ENCODE results near the gene PIGQ. TPM values are rescaled to one million over a fixed set of nuclear protein-coding genes. Genes with fewer than 3 reads are reported as not detected.

The PIGQ gene
- total RNA-seq, 2 experiments from 2014 or later: 46.3 to 54.3 TPM

DNA sequence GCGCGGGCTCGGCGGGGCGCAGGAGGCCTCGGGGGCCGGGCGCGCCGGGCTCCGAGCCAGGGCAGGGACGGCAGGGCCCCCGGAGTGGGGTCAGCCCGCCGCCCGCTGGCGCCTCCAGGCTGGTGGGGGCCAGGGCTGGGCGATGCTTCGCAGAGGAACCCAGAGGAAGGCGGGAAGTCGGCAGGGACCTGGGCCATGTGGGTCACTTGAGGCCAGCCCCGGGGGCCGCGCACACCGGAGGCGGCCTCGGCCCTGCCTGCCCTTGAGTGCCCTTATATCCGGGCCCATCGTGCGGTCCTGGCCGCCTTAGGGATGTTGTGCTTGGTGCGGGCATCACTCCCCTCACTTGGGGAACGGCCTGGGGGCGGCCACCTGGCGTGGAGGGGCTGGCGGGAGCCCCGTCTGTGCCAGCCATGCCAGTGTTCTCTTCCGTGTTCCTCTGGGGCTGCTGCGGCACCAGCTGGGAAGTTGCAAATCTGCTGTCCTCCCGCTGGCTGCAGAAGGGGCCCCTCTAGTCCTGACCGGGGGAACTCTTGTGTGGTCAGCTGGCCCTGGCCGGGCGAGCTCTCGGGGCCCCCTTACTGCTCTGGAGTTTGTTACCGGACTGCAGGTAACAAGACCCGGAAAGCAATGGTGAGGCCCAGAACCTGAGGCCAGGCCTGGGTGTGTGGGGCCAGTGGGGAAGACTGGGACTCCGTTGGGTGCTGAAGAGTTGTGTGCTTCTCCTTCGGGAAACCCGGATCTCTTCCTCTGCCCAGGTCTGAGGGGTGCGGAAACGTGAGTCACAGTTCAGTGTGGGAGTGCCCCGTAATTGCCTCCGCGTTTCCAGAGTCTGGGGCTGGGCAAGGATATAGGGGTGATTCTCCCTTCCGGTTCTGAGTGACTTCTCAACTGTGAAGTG is 41.4 kb upstream of the PIGQ start:
- H3K27ac Mint-ChIP-seq: peak overlapping the region; percentile 95
- H3K36me3 Mint-ChIP-seq: peaks cover 2% of the 10 kb centered on the region
- DNase-seq: peak; percentile 68
- H3K9me3 Mint-ChIP-seq: no peaks in the 10 kb centered on the region
- POLR2A ChIA-PET: interaction anchor here (0.8 to 2.7 kb wide), 10 partner anchors 8 to 108 kb away, joined by 3 to 23 read pairs (median 4); partner anchors contain the start of genes METTL26, NHLRC4 and PIGQ
- H3K4me3 Mint-ChIP-seq: peak overlapping the region; percentile 91
- no peaks in the 10 kb centered on the region for H3K27me3 Mint-ChIP-seq
- peak; percentile 6 for ATAC-seq (ENCODE audit: low read depth)
- H3K4me1 Mint-ChIP-seq: peaks cover 13% of the 10 kb centered on the region

GRCh38 chr16:529012-529575 is 40.7 kb upstream of the PIGQ start:
- Mint-ChIP-seq H3K36me3 (peaks cover 2% of the 10 kb centered on the region), H3K4me1 (peaks cover 13% of the 10 kb centered on the region), H3K27ac (peak overlapping the region; percentile 95), H3K4me3 (peak overlapping the region; percentile 91), H3K27me3 (no peaks in the 10 kb centered on the region), H3K9me3 (no peaks in the 10 kb centered on the region)
- DNase-seq (peak; percentile 55), ATAC-seq (ENCODE audit: low read depth) (peak; percentile 28)
- POLR2A ChIA-PET: interaction anchor here (0.8 to 1.4 kb wide), 7 partner anchors 9 to 107 kb away, joined by 3 to 5 read pairs (median 3); partner anchors contain the start of genes METTL26 and NHLRC4

DNA sequence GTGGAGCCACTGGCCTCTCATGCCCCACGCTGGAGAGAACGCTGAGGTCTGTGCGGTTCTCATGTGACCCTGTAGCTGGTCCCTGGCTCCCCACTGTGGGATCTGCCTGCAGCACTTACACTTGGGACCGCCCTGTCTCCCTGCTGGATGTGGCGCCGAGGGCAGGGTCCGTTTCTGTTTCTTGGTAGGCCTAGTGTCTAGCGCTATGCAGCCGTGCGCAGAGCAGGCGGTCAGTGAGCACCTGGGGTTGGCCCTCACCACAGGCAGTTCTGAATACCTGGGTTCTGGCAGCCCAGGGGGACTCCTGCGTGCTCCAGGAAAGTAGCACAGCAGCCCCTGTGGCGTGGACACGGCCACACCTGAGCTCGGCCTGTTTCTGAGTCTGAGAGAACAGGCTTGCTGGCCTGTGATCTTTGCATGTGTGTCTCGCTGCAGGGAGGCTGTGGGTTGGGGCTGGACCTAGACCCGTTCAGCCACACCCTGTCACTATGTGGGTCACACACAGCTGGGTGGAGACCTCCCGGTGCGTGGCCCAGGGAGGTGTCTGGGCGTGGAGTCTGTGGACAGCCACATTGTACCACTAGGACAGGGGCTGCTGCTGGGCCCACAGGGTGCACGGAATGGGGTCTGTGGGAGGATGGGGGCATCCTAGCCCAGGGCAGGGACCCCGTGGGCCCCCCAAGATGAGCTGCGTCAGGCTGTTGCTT is 39.5 kb upstream of the PIGQ start:
- Mint-ChIP-seq H3K9me3 (no peaks in the 10 kb centered on the region), H3K27me3 (no peaks in the 10 kb centered on the region), H3K27ac (peak overlapping the region; percentile 70), H3K36me3 (peaks cover 2% of the 10 kb centered on the region), H3K4me3 (peak overlapping the region; percentile 19), H3K4me1 (peaks cover 12% of the 10 kb centered on the region)
- POLR2A ChIA-PET: no interaction called here
- DNase-seq: no peak
- ATAC-seq (ENCODE audit: low read depth): no peak

- H3K9me3 Mint-ChIP-seq: no peaks in the 10 kb centered on the region
- POLR2A ChIA-PET: interaction anchor here (0.7 kb wide), 1 partner anchor 39 kb away, joined by 4 read pairs; no protein-coding TSS in a partner anchor
- H3K4me1 Mint-ChIP-seq: peaks cover 4% of the 10 kb centered on the region
- no peak for DNase-seq
- ATAC-seq (ENCODE audit: low read depth): no peak
- H3K27me3 Mint-ChIP-seq: no peaks in the 10 kb centered on the region
- no peaks in the 10 kb centered on the region for H3K36me3 Mint-ChIP-seq
- no peak overlapping the region for H3K4me3 Mint-ChIP-seq
- H3K27ac Mint-ChIP-seq: no peak overlapping the region
Observed at GRCh38 chr16:531494-532125, 38.2 kb upstream of the PIGQ start.

DNA sequence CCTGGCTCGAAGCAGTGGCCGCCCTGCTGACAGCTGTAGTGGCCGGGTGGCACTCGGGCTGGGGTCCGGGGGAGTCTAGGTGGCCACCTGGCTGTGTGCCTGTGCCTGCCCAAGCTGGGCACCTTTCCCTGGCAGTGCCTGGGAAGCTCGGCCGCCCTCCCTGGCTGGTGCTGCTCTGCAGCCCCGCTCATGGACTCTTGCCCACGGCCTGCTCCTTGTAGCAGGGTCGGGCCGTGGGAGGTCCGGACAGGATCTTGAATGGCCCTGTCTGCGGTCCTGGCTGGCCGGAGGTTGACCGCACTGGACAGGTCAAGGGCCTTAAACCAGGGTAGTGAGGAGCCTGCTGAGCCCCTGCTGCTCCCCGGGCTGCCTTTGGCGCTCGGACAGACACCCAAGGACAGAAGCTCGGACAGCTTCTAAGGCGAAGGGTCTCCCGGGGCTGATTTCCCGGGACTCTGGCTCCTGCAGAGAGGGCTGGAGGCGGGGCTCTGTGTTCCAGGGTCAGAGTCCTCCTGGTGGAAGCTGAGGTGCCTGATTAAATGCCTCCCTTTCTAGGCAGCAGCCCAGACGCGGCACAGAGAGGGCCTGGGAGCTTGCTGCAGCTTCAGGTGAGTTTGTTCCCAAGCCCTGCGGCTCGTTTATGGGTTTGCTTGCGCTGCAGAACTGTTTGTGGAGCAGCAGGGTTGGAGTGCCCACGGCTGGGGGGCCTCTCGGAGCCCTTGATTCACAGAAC is 36.2 kb upstream of the PIGQ start:
- DNase-seq: no peak
- H3K4me3 Mint-ChIP-seq: no peak overlapping the region
- H3K27ac Mint-ChIP-seq: no peak overlapping the region
- peaks cover 2% of the 10 kb centered on the region for H3K36me3 Mint-ChIP-seq
- ATAC-seq (ENCODE audit: low read depth): no peak
- no peaks in the 10 kb centered on the region for H3K27me3 Mint-ChIP-seq
- no peaks in the 10 kb centered on the region for H3K9me3 Mint-ChIP-seq
- POLR2A ChIA-PET: no interaction called here
- peaks cover 3% of the 10 kb centered on the region for H3K4me1 Mint-ChIP-seq

DNA sequence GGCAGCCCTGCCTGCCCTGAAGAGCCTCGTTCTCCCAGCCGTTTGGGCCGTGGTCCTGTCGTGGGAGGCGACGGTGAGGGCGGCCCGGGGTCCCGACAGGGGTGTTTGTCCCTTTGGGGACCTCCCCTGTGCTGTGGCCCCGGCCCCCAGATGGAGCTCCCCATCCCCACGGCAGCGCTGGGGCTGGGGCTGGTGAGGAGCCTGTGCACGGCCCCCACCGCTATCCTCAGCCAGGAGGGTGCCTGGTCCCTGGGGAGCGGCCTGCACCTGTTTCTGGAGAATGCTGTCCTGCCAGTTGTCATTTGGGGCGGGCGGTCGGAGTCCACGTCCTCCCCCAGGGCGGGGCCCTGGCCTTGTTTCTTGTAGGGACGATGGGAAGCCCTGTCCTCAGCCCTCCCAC is 35.6 kb upstream of the PIGQ start:
- Mint-ChIP-seq H3K27me3 (no peaks in the 10 kb centered on the region), H3K36me3 (peaks cover 4% of the 10 kb centered on the region), H3K4me1 (peaks cover 1% of the 10 kb centered on the region), H3K4me3 (no peak overlapping the region), H3K27ac (no peak overlapping the region), H3K9me3 (no peaks in the 10 kb centered on the region)
- POLR2A ChIA-PET: no interaction called here
- no peak for ATAC-seq (ENCODE audit: low read depth)
- DNase-seq: no peak

DNA sequence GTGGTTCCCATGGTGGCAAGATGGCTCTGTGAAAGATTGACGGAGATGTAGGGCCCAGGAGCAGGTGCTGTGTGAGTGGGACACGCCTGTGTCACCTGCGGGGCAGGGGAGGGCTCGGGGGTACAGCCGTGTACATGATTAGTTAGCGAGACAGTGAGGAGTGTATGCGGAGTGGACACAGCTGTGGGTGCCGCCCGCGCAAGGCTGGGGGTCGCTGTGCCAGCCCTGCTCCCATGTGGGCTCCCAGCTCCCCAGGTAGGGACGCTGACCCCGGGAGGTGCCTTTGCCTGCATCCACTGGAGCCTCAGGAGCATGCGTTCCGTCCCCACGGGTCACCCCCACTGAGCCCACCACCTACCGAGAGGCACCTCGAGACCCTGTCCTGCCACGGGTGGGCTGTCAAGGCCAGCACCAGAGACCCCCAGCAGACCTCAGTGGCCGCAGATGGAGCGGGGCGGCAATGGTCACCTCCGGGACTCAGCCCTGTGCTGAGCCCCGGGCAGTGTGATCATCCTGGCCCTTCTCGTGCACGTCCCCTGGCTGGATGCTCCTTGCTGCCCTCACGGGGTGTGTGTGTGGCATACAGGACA is 34.8 kb upstream of the PIGQ start:
- Mint-ChIP-seq H3K27me3 (no peaks in the 10 kb centered on the region), H3K9me3 (no peaks in the 10 kb centered on the region), H3K36me3 (peaks cover 4% of the 10 kb centered on the region), H3K27ac (no peak overlapping the region), H3K4me3 (no peak overlapping the region), H3K4me1 (no peaks in the 10 kb centered on the region)
- POLR2A ChIA-PET: no interaction called here
- DNase-seq (no peak), ATAC-seq (ENCODE audit: low read depth) (no peak)

GRCh38 chr16:535446-536405 is 34.0 kb upstream of the PIGQ start:
- no peaks in the 10 kb centered on the region for H3K9me3 Mint-ChIP-seq
- POLR2A ChIA-PET: interaction anchor here (0.9 kb wide), 1 partner anchor 8 kb away, joined by 3 read pairs; the partner anchor contains the start of gene CAPN15
- H3K27ac Mint-ChIP-seq: no peak overlapping the region
- ATAC-seq (ENCODE audit: low read depth) (no peak), DNase-seq (no peak)
- no peak overlapping the region for H3K4me3 Mint-ChIP-seq
- peaks cover 4% of the 10 kb centered on the region for H3K36me3 Mint-ChIP-seq
- H3K4me1 Mint-ChIP-seq: no peaks in the 10 kb centered on the region
- no peaks in the 10 kb centered on the region for H3K27me3 Mint-ChIP-seq

- Mint-ChIP-seq H3K27me3 (no peaks in the 10 kb centered on the region), H3K36me3 (peaks cover 4% of the 10 kb centered on the region), H3K4me1 (no peaks in the 10 kb centered on the region), H3K27ac (no peak overlapping the region), H3K4me3 (no peak overlapping the region), H3K9me3 (no peaks in the 10 kb centered on the region)
- ATAC-seq (ENCODE audit: low read depth): no peak
- POLR2A ChIA-PET: interaction anchor here (0.9 kb wide), 1 partner anchor 9 kb away, joined by 3 read pairs; the partner anchor contains the start of gene CAPN15
- no peak for DNase-seq
Observed at GRCh38 chr16:536746-537145, 33.0 kb upstream of the PIGQ start.

GRCh38 chr16:537415-538335 is 32.1 kb upstream of the PIGQ start:
- no peak for ATAC-seq (ENCODE audit: low read depth)
- Mint-ChIP-seq H3K27me3 (no peaks in the 10 kb centered on the region), H3K9me3 (no peaks in the 10 kb centered on the region)

More at GRCh38 chr16:537415-538335, 32.1 kb upstream of the PIGQ start:
- no peak overlapping the region for H3K27ac Mint-ChIP-seq
- no peaks in the 10 kb centered on the region for H3K4me1 Mint-ChIP-seq
- H3K4me3 Mint-ChIP-seq: no peak overlapping the region
- POLR2A ChIA-PET: no interaction called here
- DNase-seq: no peak
- peaks cover 4% of the 10 kb centered on the region for H3K36me3 Mint-ChIP-seq
